NCI-H2107 treated with DMSO at 0.1 percent for 48 hours (cell line): ENCODE measurements around the gene NKX2-4.
"Not testable (repeated sequence)": the region's sequence is repeated elsewhere in the genome, so short reads cannot be mapped to it uniquely, and the experiment has no call there.

ENCODE experiments used
- DNase-seq: peaks from one replicate; lab custom pipeline; 2025; ENCODE audit not compliant: unreplicated experiment; lab: John Stamatoyannopoulos, UW

The NKX2-4 gene

GRCh38 chr20:21397341-21398108 lies at the start of gene NKX2-4:
TSS of gene NKX2-4 (minus strand) at chr20:21397526. CDS start at chr20:21397399, 127 bp downstream.
- no peak for DNase-seq

- DNase-seq: no peak
Measured at GRCh38 chr20:21437816-21438215, 40.5 kb upstream of the NKX2-4 start.

GRCh38 chr20:21437248-21437647 lies 39.9 kb upstream of the NKX2-4 start:
- DNase-seq: no peak

- DNase-seq: no peak
Measured at GRCh38 chr20:21436205-21436604, 38.9 kb upstream of the NKX2-4 start.

GRCh38 chr20:21435576-21435975 lies 38.2 kb upstream of the NKX2-4 start:
- DNase-seq: no peak

- DNase-seq: no peak
Measured at GRCh38 chr20:21433329-21433890, 36.1 kb upstream of the NKX2-4 start.

- no peak for DNase-seq
Measured at GRCh38 chr20:21432911-21433310, 35.6 kb upstream of the NKX2-4 start.

GRCh38 chr20:21430020-21430419 lies 32.7 kb upstream of the NKX2-4 start:
- no peak for DNase-seq

GRCh38 chr20:21424846-21425245 lies 27.5 kb upstream of the NKX2-4 start:
- no peak for DNase-seq

- DNase-seq: not testable (repeated sequence)
Measured at GRCh38 chr20:21423712-21424111, 26.4 kb upstream of the NKX2-4 start.

- DNase-seq: no peak
Measured at GRCh38 chr20:21421601-21422236, 24.4 kb upstream of the NKX2-4 start.

GRCh38 chr20:21419147-21419546 lies 21.8 kb upstream of the NKX2-4 start:
- not testable (repeated sequence) for DNase-seq

GRCh38 chr20:21413996-21414395 lies 16.7 kb upstream of the NKX2-4 start:
- not testable (repeated sequence) for DNase-seq

- no peak for DNase-seq
Measured at GRCh38 chr20:21411725-21412124, 14.4 kb upstream of the NKX2-4 start.

GRCh38 chr20:21399005-21399475 lies 1.7 kb upstream of the NKX2-4 start:
- DNase-seq: no peak

- no peak for DNase-seq
Measured at GRCh38 chr20:21398109-21399004, 1.0 kb upstream of the NKX2-4 start.

- DNase-seq: no peak
Measured at GRCh38 chr20:21396599-21397340, 556 bp downstream of the NKX2-4 start.

- DNase-seq: no peak
Measured at GRCh38 chr20:21395666-21396598, 1.4 kb downstream of the NKX2-4 start.

GRCh38 chr20:21395051-21395665 lies 2.2 kb downstream of the NKX2-4 start:
- DNase-seq: no peak
